ENCODE data around the gene HTR6. TPM values are rescaled to one million over a fixed set of nuclear protein-coding genes. Genes with fewer than 3 reads are reported as not detected.

Gene HTR6
- total RNA-seq: not detected

DNA sequence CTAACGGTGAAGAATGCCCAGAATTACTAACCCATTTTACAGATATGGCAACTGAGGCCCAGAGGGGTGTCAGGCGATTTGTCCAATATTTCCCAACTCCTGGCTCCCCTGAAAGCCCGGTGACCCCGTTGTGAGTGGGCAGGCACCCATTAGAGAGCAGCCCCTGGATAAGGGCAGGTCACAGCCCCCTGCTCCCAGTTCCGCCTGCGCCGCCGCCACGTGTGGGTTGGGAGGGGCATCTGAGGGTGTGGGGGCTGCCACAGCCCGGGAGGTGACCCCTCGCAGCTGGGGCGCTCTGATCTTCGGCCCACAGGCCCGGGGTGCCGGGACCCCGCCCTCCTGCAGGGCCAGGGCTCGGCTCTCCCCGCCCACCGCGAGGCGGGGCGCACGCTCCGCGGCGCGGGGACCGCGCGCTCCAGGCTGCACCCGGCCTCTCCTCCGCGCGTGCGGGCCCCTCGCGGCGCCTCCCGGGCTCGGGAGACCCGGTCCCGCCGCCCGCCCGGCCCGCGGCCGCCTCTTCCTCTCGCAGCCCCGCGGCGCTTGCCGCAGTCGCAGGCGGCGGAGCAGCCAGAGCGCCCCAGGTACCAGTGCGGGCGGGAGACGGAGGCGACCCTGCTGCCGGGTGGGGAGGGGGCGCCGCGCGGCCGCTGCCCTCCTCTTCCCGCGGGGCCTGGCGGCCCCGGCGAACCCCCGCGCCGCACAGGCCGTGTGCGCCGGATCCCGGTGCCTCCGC is at the start of gene HTR6:
HTR6 (plus strand) TSS at position 423 of the 733 bp plus-strand sequence. CDS start 879 bp downstream, outside the sequence.
- H3K36me3 Mint-ChIP-seq: no peaks in the 10 kb centered on the region
- H3K27me3 Mint-ChIP-seq: peaks cover 35% of the 10 kb centered on the region in 2 donors
- H3K4me3 Mint-ChIP-seq: peak within 1 kb of the TSS; percentile 42
- no peak for DNase-seq (ENCODE audit: low spot score)
- no peaks in the 10 kb centered on the region for H3K9me3 Mint-ChIP-seq
- H3K27ac Mint-ChIP-seq: no peak within 1 kb of the TSS
- peaks cover 3 to 14% of the 10 kb centered on the region in 2 donors for H3K4me1 Mint-ChIP-seq (ENCODE audit: low read depth in 2 of 2)
- ATAC-seq: peak; percentile 31 to 46

DNA sequence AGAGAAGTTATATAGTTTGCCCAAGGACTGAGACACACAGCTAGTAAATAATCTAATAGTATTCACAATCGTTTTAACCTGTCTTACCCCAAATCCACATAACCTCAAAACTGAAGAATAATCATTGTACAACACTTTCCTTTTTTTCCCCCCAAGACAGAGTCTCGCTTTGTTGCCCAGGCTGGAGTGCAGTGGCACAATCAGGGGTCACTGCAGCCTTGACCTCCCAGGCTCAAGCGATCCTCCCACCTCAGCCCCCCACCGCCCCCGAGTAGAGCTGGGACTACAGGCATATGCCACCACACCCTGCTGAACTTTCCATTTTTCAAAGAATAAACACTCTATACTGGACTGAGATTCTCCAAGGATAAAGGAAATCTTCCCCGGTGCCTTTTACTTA is 49.2 kb upstream of the HTR6 start:
- H3K4me3 Mint-ChIP-seq: no peak overlapping the region
- no peak overlapping the region for H3K27ac Mint-ChIP-seq
- DNase-seq (ENCODE audit: low spot score) (no peak), ATAC-seq (no peak)
- no peaks in the 10 kb centered on the region for H3K9me3 Mint-ChIP-seq
- peaks cover 6% of the 10 kb centered on the region for H3K36me3 Mint-ChIP-seq
- peaks cover 10 to 15% of the 10 kb centered on the region in 2 donors for H3K4me1 Mint-ChIP-seq (ENCODE audit: low read depth in 2 of 2)
- no peaks in the 10 kb centered on the region for H3K27me3 Mint-ChIP-seq

DNA sequence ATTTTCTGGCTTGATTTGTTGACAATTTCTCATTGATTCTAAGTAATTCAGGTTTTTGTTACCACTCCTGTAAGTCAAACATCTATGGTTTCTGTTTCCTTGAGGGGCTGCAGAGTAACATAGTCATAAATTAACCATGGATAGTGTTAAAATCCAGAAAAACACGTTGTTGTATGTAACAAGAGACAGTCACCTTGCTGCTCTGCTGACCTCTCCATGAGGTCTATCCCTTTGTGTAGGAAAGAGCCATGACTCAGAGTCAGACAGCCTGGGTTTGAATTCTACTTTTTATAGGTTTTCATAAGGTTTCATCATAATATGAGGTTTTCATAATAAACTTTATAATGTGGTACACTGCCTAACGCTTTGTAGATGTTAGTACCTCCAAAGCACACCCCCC is 48.2 kb upstream of the HTR6 start:
- no peak overlapping the region for H3K27ac Mint-ChIP-seq
- DNase-seq (ENCODE audit: low spot score) (no peak), ATAC-seq (no peak)
- H3K27me3 Mint-ChIP-seq: no peaks in the 10 kb centered on the region
- peaks cover 6% of the 10 kb centered on the region for H3K36me3 Mint-ChIP-seq
- no peaks in the 10 kb centered on the region for H3K9me3 Mint-ChIP-seq
- H3K4me3 Mint-ChIP-seq: no peak overlapping the region
- peaks cover 10 to 16% of the 10 kb centered on the region in 2 donors for H3K4me1 Mint-ChIP-seq (ENCODE audit: low read depth in 2 of 2)

GRCh38 chr1:19617376-19617775 is 47.3 kb upstream of the HTR6 start:
- H3K27me3 Mint-ChIP-seq: no peaks in the 10 kb centered on the region
- DNase-seq (ENCODE audit: low spot score): no peak
- no peak for ATAC-seq
- peaks cover 10 to 18% of the 10 kb centered on the region in 2 donors for H3K4me1 Mint-ChIP-seq (ENCODE audit: low read depth in 2 of 2)
- peaks cover 6% of the 10 kb centered on the region for H3K36me3 Mint-ChIP-seq
- no peak overlapping the region for H3K4me3 Mint-ChIP-seq
- H3K9me3 Mint-ChIP-seq: no peaks in the 10 kb centered on the region
- no peak overlapping the region for H3K27ac Mint-ChIP-seq

DNA sequence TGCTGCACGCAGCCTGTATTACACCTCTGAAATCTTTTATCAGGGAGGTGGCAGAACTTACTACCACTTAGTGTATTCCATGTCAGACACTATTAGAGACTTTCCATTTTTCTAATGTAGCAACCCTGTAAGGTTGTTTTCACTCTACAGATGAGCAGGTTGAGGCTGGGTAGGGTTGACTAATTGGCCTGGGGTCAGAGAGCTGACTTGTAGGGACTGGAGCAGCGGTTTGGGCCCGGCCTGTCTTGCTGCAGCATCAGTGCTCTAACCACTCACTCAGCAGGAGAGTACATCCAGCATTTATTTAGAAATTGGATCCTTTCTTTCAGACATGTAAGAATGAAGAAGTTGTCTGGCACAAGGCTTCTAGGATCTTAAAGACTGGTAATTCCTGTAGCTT is 46.2 kb upstream of the HTR6 start:
- Mint-ChIP-seq H3K4me1 (ENCODE audit: low read depth in 2 of 2) (peaks cover 2 to 11% of the 10 kb centered on the region in 2 donors), H3K27ac (no peak overlapping the region), H3K4me3 (no peak overlapping the region), H3K9me3 (no peaks in the 10 kb centered on the region), H3K27me3 (no peaks in the 10 kb centered on the region), H3K36me3 (peaks cover 6% of the 10 kb centered on the region)
- ATAC-seq: no peak
- no peak for DNase-seq (ENCODE audit: low spot score)

DNA sequence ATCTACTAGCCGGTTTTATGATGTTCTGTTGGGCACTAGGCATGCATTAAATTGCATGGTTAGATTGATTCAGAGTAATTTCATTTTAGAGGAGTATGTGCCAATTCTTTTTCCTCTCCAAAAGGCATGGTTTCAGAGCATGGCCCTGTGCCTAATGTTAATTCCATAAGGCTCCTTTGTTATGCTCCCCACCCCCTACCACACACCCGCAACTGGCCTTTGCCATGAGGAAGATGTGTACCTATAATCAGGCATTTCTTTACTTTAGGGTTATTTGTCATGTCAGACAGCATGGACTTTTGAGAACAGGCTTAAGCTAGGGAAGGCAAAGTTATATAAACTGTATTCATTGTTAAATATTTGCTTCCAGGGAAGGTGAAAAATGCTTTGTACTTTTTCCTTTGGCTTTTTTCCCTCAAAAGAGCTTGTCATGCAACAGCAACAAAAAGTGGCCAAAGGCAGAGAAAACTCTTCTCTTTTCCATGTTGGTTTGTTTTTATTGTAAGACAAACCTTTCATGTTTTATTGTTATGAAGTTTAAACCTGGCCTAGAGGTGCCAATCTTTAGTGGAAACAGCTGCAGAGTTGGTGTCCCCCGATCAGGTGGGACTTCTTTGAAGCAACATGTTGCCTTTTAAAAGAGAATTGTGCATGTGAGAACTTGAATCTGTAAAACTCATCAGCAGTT is 44.8 kb upstream of the HTR6 start:
- Mint-ChIP-seq H3K27ac (no peak overlapping the region), H3K36me3 (peaks cover 5% of the 10 kb centered on the region), H3K27me3 (no peaks in the 10 kb centered on the region), H3K9me3 (no peaks in the 10 kb centered on the region), H3K4me3 (no peak overlapping the region), H3K4me1 (ENCODE audit: low read depth in 2 of 2) (peaks cover 0 to 12% of the 10 kb centered on the region in 2 donors)
- ATAC-seq (no peak), DNase-seq (ENCODE audit: low spot score) (no peak)

GRCh38 chr1:19620786-19621185 is 43.9 kb upstream of the HTR6 start:
- Mint-ChIP-seq H3K27ac (no peak overlapping the region), H3K9me3 (no peaks in the 10 kb centered on the region), H3K4me1 (ENCODE audit: low read depth in 2 of 2) (peaks cover 0 to 8% of the 10 kb centered on the region in 2 donors), H3K36me3 (no peaks in the 10 kb centered on the region), H3K27me3 (no peaks in the 10 kb centered on the region), H3K4me3 (no peak overlapping the region)
- no peak for ATAC-seq
- DNase-seq (ENCODE audit: low spot score): no peak

GRCh38 chr1:19621274-19621950 is 43.3 kb upstream of the HTR6 start:
- ATAC-seq (no peak), DNase-seq (ENCODE audit: low spot score) (no peak)
- no peak overlapping the region for H3K27ac Mint-ChIP-seq
- no peaks in the 10 kb centered on the region for H3K9me3 Mint-ChIP-seq
- H3K27me3 Mint-ChIP-seq: no peaks in the 10 kb centered on the region
- H3K4me3 Mint-ChIP-seq: no peak overlapping the region
- peaks cover 0 to 8% of the 10 kb centered on the region in 2 donors for H3K4me1 Mint-ChIP-seq (ENCODE audit: low read depth in 2 of 2)
- peaks cover 5% of the 10 kb centered on the region for H3K36me3 Mint-ChIP-seq

GRCh38 chr1:19622204-19622603 is 42.5 kb upstream of the HTR6 start:
- H3K4me1 Mint-ChIP-seq (ENCODE audit: low read depth in 2 of 2): peaks cover 0 to 8% of the 10 kb centered on the region in 2 donors
- no peaks in the 10 kb centered on the region for H3K27me3 Mint-ChIP-seq
- H3K9me3 Mint-ChIP-seq: no peaks in the 10 kb centered on the region
- no peak overlapping the region for H3K27ac Mint-ChIP-seq
- H3K4me3 Mint-ChIP-seq: no peak overlapping the region
- DNase-seq (ENCODE audit: low spot score) (no peak), ATAC-seq (no peak)
- H3K36me3 Mint-ChIP-seq: peaks cover 5% of the 10 kb centered on the region

GRCh38 chr1:19623523-19623922 is 41.2 kb upstream of the HTR6 start:
- H3K9me3 Mint-ChIP-seq: no peaks in the 10 kb centered on the region
- H3K27ac Mint-ChIP-seq: no peak overlapping the region
- ATAC-seq: no peak
- H3K4me3 Mint-ChIP-seq: no peak overlapping the region
- peaks cover 0 to 8% of the 10 kb centered on the region in 2 donors for H3K4me1 Mint-ChIP-seq (ENCODE audit: low read depth in 2 of 2)
- no peaks in the 10 kb centered on the region for H3K27me3 Mint-ChIP-seq
- DNase-seq (ENCODE audit: low spot score): no peak
- H3K36me3 Mint-ChIP-seq: peaks cover 5% of the 10 kb centered on the region

GRCh38 chr1:19625291-19625937 is 39.3 kb upstream of the HTR6 start:
- peaks cover 0 to 8% of the 10 kb centered on the region in 2 donors for H3K4me1 Mint-ChIP-seq (ENCODE audit: low read depth in 2 of 2)
- H3K36me3 Mint-ChIP-seq: peaks cover 9% of the 10 kb centered on the region
- H3K4me3 Mint-ChIP-seq: no peak overlapping the region
- H3K27ac Mint-ChIP-seq: no peak overlapping the region
- no peaks in the 10 kb centered on the region for H3K27me3 Mint-ChIP-seq
- DNase-seq (ENCODE audit: low spot score): no peak
- no peak for ATAC-seq
- H3K9me3 Mint-ChIP-seq: no peaks in the 10 kb centered on the region

DNA sequence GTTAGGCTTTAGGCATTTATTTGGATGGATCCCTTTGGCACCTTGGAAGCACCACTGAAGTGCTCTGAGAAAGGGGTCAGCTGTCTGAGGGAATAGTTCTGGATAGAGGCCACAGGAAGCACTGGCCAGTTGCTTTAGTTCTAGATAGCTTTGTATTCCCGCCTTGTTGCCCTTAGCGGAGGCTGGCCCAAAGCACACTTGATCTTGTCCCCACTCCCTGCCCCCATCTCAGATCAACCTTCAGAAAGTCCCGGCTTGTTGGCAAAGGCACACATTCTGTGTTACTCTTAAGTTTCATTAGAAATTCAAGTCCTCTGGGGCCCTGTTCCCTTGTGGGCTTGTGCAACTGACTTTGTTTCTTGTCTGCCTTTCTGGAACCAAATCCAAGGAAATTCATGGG is 35.8 kb upstream of the HTR6 start:
- peaks cover 0 to 5% of the 10 kb centered on the region in 2 donors for H3K4me1 Mint-ChIP-seq (ENCODE audit: low read depth in 2 of 2)
- no peaks in the 10 kb centered on the region for H3K27me3 Mint-ChIP-seq
- ATAC-seq (no peak), DNase-seq (ENCODE audit: low spot score) (no peak)
- H3K36me3 Mint-ChIP-seq: peaks cover 9% of the 10 kb centered on the region
- H3K4me3 Mint-ChIP-seq: no peak overlapping the region
- H3K9me3 Mint-ChIP-seq: no peaks in the 10 kb centered on the region
- H3K27ac Mint-ChIP-seq: no peak overlapping the region

- Mint-ChIP-seq H3K4me3 (no peak overlapping the region), H3K9me3 (no peaks in the 10 kb centered on the region), H3K27ac (peak overlapping the region in 1 of 2 donors; percentile 47), H3K4me1 (ENCODE audit: low read depth in 2 of 2) (peaks cover 0 to 5% of the 10 kb centered on the region in 2 donors), H3K36me3 (peaks cover 9% of the 10 kb centered on the region), H3K27me3 (no peaks in the 10 kb centered on the region)
- DNase-seq (ENCODE audit: low spot score) (no peak), ATAC-seq (no peak)
These were observed 35.3 kb upstream of the HTR6 start for GRCh38 chr1:19629357-19629756.
